ENCODE measurements around the gene UCK1.
"Not testable (repeated sequence)": the region's sequence is repeated elsewhere in the genome, so short reads cannot be mapped to it uniquely, and the experiment has no call there.

UCK1 gene

GRCh38 chr9:131523086-131523388 is 8.0 kb downstream of the UCK1 start:
- DNase-seq, result no peak

GRCh38 chr9:131522257-131523085 is 8.6 kb downstream of the UCK1 start:
- no peak for DNase-seq

GRCh38 chr9:131521822-131522221 is 9.2 kb downstream of the UCK1 start:
- DNase-seq, result no peak

- DNase-seq, result no peak
Measured at GRCh38 chr9:131521203-131521602, 9.9 kb downstream of the UCK1 start.

GRCh38 chr9:131520503-131520902 is 10.6 kb downstream of the UCK1 start:
- DNase-seq, result no peak

- DNase-seq, result no peak
Measured at GRCh38 chr9:131518553-131518952, 12.5 kb downstream of the UCK1 start.

GRCh38 chr9:131517761-131518190 is 13.3 kb downstream of the UCK1 start:
- no peak for DNase-seq

- no peak for DNase-seq
Measured at GRCh38 chr9:131516930-131517329, 14.1 kb downstream of the UCK1 start.

GRCh38 chr9:131516100-131516499 is 15.0 kb downstream of the UCK1 start:
- no peak for DNase-seq

GRCh38 chr9:131515559-131516031 is 15.5 kb downstream of the UCK1 start:
- not testable (repeated sequence) for DNase-seq

- no peak for DNase-seq
Measured at GRCh38 chr9:131513177-131513576, 17.9 kb downstream of the UCK1 start.

- DNase-seq, result no peak
Measured at GRCh38 chr9:131511880-131512279, 19.2 kb downstream of the UCK1 start.

- no peak for DNase-seq
Measured at GRCh38 chr9:131511416-131511815, 19.6 kb downstream of the UCK1 start.

- no peak for DNase-seq
Measured at GRCh38 chr9:131505012-131505411, 26.1 kb downstream of the UCK1 start.

- DNase-seq, result peak; percentile 64
Measured at GRCh38 chr9:131503626-131504465, 27.2 kb downstream of the UCK1 start.

- DNase-seq, result peak; percentile 86
Measured at GRCh38 chr9:131502781-131503625, 28.1 kb downstream of the UCK1 start, which contains the start of gene POMT1. Gene POMT1 (plus strand): TSS chr9:131502918. CDS start chr9:131504219, 1,301 bp downstream.

- peak; percentile 71 for DNase-seq
Measured at GRCh38 chr9:131500939-131501541, 30.0 kb downstream of the UCK1 start.

GRCh38 chr9:131500377-131500776 is 30.7 kb downstream of the UCK1 start:
- peak; percentile 80 for DNase-seq

- no peak for DNase-seq
Measured at GRCh38 chr9:131499254-131499767, 31.8 kb downstream of the UCK1 start.

GRCh38 chr9:131496844-131497405 is 34.1 kb downstream of the UCK1 start:
- no peak for DNase-seq

- no peak for DNase-seq
Measured at GRCh38 chr9:131495785-131496184, 35.3 kb downstream of the UCK1 start.

Data from CD4-positive, alpha-beta T cell treated with Interleukin-4 for 4 hours (primary cell).